Thyroid gland (tissue), 4 donors: Measurements from ENCODE around the gene PTPRB. TPM values are rescaled to one million over a fixed set of nuclear protein-coding genes. Genes with fewer than 3 reads are reported as not detected.

Experiments
- DNase-seq, 2 donors: peaks; one replicate each; pipeline ENCODE4 v3.0.0-alpha.2; 2019
- H3K27ac ChIP-seq, 3 donors: fragments of 200-600 bp; sonication (generic); 1 replicate in 2 of 3; 2 replicates in 1 of 3; pipeline ENCODE4 v1.5.1; 2016 to 2019; ENCODE audit warnings: mild to moderate bottlenecking in 1 of 3, moderate library complexity in 1 of 3
- H3K27me3 ChIP-seq: fragments of 200-600 bp; sonication (generic); one replicate; pipeline ENCODE4 v1.5.1; 2019
- H3K36me3 ChIP-seq, 2 donors: fragments of 200-600 bp; sonication (generic); one replicate each; pipeline ENCODE4 v1.5.1; 2016 to 2019
- H3K4me1 ChIP-seq, 2 donors: fragments of 200-600 bp; sonication (generic); one replicate each; pipeline ENCODE4 v1.5.1; 2017 to 2019
- H3K4me3 ChIP-seq, 3 donors: fragments of 200-600 bp; sonication (generic); replicated peaks in 1 of 3; 1 replicate in 2 of 3; 2 replicates in 1 of 3; pipeline ENCODE4 v1.5.1; 2016; ENCODE audit warnings: mild to moderate bottlenecking in 1 of 3
- H3K9me3 ChIP-seq: fragments of 200-600 bp; sonication (generic); one replicate; pipeline ENCODE4 v1.5.1; 2017
- POLR2A ChIP-seq, 2 donors: fragments of 450-650 bp; IDR thresholded peaks; one replicate each; pipeline ENCODE4 v1.6.1; 2017; ENCODE audit warnings: antibody characterized with exemption in 2 of 2, mild to moderate bottlenecking in 2 of 2, moderate library complexity in 1 of 2
- WGBS, 2 donors: methylation state at CpG; one replicate each; pipeline ENCODE4 v1.1.5; 2017; 5-methylcytosine and 5-hydroxymethylcytosine counted together
- intact Hi-C: fragments of 100-400 bp; cut with DNase I; formaldehyde crosslinking; loops from one replicate; pipeline ENCODE4 v1.15.1; 2023
- total RNA-seq, 4 donors: library from RNA; depleted of rRNA; stranded (reverse); fragments of >200 nt; gene quantifications; one replicate each; pipeline ENCODE4 v1.2.3, GENCODE V29; 2016
- TF ChIP-seq, protein P1 (sequence below), 6 experiments: fragments of 200-600 bp in 3 of 6; fragments of 450-650 bp in 3 of 6; sonication (generic) in 3 of 6; IDR thresholded peaks; one replicate each; pipeline ENCODE4 v1.5.1; 2016 to 2019; ENCODE audit warnings: antibody characterized with exemption in 6 of 6, mild to moderate bottlenecking in 2 of 6, inconsistent platforms in 1 of 6, moderate library complexity in 1 of 6

Gene PTPRB
- total RNA-seq, 4 donors from 2014 or later, result 24.4 to 75.3 (median 36.2) TPM

DNA sequence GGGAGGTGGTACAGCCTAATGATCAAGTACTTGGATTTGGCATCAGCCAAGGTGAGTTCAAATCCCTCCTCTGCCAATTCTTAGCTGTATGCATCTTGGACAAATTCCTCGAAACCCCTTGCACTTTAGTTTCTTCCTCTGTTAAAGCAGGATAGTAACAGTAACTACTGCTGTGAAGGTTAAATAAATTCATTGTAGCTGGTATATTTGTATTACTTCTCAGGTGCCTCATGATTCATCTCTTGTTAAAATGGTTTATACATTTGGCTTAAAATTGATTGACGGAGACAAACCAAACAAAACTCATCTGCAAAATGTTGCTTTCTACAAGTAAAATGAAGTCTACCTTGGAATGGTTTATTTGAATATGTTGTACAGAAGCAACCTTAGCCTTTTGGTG is 2.3 kb upstream of the PTPRB start:
- intact Hi-C loops, result no loop called here
- TF ChIP-seq, protein P1, sequence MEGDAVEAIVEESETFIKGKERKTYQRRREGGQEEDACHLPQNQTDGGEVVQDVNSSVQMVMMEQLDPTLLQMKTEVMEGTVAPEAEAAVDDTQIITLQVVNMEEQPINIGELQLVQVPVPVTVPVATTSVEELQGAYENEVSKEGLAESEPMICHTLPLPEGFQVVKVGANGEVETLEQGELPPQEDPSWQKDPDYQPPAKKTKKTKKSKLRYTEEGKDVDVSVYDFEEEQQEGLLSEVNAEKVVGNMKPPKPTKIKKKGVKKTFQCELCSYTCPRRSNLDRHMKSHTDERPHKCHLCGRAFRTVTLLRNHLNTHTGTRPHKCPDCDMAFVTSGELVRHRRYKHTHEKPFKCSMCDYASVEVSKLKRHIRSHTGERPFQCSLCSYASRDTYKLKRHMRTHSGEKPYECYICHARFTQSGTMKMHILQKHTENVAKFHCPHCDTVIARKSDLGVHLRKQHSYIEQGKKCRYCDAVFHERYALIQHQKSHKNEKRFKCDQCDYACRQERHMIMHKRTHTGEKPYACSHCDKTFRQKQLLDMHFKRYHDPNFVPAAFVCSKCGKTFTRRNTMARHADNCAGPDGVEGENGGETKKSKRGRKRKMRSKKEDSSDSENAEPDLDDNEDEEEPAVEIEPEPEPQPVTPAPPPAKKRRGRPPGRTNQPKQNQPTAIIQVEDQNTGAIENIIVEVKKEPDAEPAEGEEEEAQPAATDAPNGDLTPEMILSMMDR (IDR thresholded peaks at IDR 0.05), result no peak
- TF ChIP-seq POLR2A (IDR thresholded peaks at IDR 0.05), result no peak
- H3K36me3 ChIP-seq, result no peaks in the 10 kb centered on the region
- no peak overlapping the region for H3K4me3 ChIP-seq
- no peaks in the 10 kb centered on the region for H3K27me3 ChIP-seq
- WGBS, 2 donors, result 91 to 99% methylated on average over 2 of the region's 2 CpGs
- no peaks in the 10 kb centered on the region for H3K9me3 ChIP-seq
- no peak overlapping the region for H3K27ac ChIP-seq
- no peaks in the 10 kb centered on the region for H3K4me1 ChIP-seq
- DNase-seq, result no peak

DNA sequence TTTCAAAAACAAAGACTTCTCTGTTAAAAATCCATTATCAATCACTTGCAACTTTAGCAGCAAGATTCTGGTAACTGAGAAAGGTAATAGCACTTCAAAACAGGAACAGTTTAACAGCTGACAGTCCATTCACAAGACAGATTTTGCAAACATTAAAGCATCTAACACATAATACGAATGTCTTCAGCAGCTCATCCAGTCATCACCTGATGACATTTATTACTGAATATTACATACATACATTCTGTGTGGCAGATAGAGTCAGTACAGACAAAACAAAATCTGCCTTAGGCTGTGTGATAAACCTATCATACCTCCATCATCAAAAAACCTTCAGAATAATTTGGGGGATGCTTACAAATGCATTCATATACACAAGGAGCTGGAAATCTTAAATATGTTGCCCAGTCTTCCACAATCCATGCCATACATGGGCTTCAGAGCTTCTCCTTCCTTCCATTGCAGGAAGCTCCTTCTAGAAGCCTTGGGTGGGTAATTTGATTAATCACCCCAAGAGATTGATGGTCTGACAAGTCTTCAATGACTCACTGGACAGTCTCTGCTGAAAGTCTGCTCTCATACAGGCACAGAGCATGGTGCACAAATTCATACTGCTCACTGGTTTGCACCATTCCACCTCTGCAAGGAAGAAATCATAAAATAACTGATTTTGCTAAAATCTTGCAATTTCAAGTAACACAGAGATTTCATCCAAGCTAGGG is 1.6 kb upstream of the PTPRB start:
- H3K9me3 ChIP-seq, result no peaks in the 10 kb centered on the region
- no peaks in the 10 kb centered on the region for H3K4me1 ChIP-seq
- no peak for DNase-seq
- no peak for TF ChIP-seq POLR2A (IDR thresholded peaks at IDR 0.05)
- TF ChIP-seq, protein P1 (IDR thresholded peaks at IDR 0.05), result no peak
- no peak overlapping the region for H3K4me3 ChIP-seq
- no peaks in the 10 kb centered on the region for H3K36me3 ChIP-seq
- H3K27me3 ChIP-seq, result no peaks in the 10 kb centered on the region
- no peak overlapping the region for H3K27ac ChIP-seq
- intact Hi-C loops, result no loop called here
- WGBS, 2 donors, result 82 to 96% methylated on average over 1 of the region's 1 CpG

DNA sequence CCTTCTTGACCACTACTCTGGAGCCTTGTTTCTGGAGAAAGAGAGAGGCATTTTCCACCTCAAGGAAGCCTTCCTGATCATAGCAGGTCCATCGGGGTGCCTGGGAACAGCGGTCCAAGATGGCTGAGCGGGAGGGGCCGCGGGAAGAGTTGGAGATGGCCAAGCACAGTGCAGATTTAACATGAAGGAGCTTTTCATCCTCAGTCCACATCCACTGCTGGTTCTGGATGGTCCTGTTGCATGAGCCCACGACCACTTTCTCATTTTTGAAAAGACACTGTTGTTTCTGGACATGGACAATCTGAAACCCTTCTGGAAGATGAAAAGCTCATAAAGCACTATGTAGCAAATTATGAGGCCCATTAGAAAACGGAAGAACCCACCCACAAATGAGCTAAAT is 1.5 kb downstream of the PTPRB start:
- Histone ChIP-seq H3K4me1 (no peaks in the 10 kb centered on the region), H3K36me3 (no peaks in the 10 kb centered on the region), H3K27ac (peak overlapping the region in 1 of 3 donors; percentile 54), H3K27me3 (no peaks in the 10 kb centered on the region), H3K9me3 (no peaks in the 10 kb centered on the region), H3K4me3 (no peak overlapping the region)
- intact Hi-C loops, result no loop called here
- WGBS, 2 donors, result 81 to 83% methylated on average over 7 of the region's 7 CpGs
- TF ChIP-seq, protein P1 (IDR thresholded peaks at IDR 0.05), result no peak
- no peak for TF ChIP-seq POLR2A (IDR thresholded peaks at IDR 0.05)
- no peak for DNase-seq

DNA sequence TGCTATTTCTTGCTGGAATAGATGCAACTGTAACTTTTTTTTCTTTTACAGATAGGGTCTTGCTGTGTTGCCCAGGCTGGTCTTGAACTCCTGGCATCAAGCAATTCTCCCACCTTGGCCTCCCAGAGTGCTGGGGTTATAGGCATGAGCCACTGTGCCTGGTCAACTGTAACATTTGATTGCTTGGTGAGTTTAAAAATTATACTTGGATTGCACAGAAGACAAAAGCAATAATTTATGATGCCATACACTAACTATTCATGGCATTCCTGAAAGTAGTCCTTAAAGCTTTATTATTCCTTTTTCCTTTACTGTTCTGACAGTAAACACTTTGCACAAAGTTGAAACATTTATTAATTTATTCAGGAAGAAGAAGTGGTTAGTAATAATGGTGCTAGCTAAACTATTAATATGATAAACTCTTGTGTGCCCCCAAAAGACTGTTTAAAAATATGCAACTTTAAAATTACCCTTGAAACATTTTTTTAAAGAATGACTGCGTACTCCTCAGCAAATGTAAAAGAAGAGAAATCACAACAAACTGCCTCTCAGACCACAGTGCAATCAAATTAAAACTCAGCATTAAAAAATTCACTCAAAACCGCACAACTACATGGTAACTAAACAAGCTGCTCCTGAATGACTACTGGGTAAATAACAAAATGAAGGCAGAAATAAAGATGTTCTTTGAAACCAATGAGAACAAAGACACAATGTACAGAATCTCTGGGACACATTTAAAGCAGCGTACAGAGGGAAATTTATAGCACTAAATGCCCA is 8.3 kb downstream of the PTPRB start:
- Histone ChIP-seq H3K4me1 (peaks cover 0 to 5% of the 10 kb centered on the region in 2 donors), H3K36me3 (no peaks in the 10 kb centered on the region), H3K27me3 (no peaks in the 10 kb centered on the region), H3K9me3 (no peaks in the 10 kb centered on the region), H3K4me3 (no peak overlapping the region), H3K27ac (no peak overlapping the region)
- no peak for DNase-seq
- intact Hi-C loops, result no loop called here
- 87 to 90% methylated on average over 3 of the region's 3 CpGs for WGBS, 2 donors
- TF ChIP-seq, protein P1 (IDR thresholded peaks at IDR 0.05), result no peak
- TF ChIP-seq POLR2A (IDR thresholded peaks at IDR 0.05), result no peak

DNA sequence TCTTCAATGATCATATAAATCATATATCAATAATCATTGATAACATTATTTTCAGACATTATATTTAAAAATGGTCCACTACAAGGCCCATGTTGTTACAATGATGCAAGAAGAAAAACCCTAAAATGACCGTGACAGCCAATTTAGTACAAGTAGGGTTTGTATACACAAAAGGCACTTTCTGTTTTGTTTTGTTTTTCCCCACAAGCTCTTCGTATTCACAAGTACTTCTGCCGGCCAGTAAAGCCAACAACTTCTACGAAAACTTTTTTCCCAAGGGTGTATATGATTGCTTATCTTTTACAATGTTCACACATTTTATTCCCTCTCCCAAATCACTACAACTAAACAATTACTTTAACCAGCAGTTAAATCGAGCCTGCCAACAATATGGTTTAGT is 9.6 kb downstream of the PTPRB start:
- whole genome bisulfite sequencing, 2 donors, result 11 to 15% methylated on average over 5 of the region's 5 CpGs
- TF ChIP-seq, protein P1 (IDR thresholded peaks at IDR 0.05), result no peak
- no peak for TF ChIP-seq POLR2A (IDR thresholded peaks at IDR 0.05)
- Histone ChIP-seq H3K36me3 (no peaks in the 10 kb centered on the region), H3K27me3 (no peaks in the 10 kb centered on the region), H3K4me1 (peaks cover 0 to 5% of the 10 kb centered on the region in 2 donors), H3K27ac (no peak overlapping the region), H3K9me3 (no peaks in the 10 kb centered on the region), H3K4me3 (no peak overlapping the region)
- DNase-seq, result no peak
- intact Hi-C loops, result no loop called here
